NCI-H2227 treated with DMSO at 0.1 percent for 48 hours (cell line): ENCODE data around the gene PLPPR2.
"Not testable (repeated sequence)": the region's sequence is repeated elsewhere in the genome, so short reads cannot be mapped to it uniquely, and the experiment has no call there.

Source experiments
- DNase-seq: peaks from one replicate; lab custom pipeline; 2025; lab: John Stamatoyannopoulos, UW

Gene PLPPR2

DNA sequence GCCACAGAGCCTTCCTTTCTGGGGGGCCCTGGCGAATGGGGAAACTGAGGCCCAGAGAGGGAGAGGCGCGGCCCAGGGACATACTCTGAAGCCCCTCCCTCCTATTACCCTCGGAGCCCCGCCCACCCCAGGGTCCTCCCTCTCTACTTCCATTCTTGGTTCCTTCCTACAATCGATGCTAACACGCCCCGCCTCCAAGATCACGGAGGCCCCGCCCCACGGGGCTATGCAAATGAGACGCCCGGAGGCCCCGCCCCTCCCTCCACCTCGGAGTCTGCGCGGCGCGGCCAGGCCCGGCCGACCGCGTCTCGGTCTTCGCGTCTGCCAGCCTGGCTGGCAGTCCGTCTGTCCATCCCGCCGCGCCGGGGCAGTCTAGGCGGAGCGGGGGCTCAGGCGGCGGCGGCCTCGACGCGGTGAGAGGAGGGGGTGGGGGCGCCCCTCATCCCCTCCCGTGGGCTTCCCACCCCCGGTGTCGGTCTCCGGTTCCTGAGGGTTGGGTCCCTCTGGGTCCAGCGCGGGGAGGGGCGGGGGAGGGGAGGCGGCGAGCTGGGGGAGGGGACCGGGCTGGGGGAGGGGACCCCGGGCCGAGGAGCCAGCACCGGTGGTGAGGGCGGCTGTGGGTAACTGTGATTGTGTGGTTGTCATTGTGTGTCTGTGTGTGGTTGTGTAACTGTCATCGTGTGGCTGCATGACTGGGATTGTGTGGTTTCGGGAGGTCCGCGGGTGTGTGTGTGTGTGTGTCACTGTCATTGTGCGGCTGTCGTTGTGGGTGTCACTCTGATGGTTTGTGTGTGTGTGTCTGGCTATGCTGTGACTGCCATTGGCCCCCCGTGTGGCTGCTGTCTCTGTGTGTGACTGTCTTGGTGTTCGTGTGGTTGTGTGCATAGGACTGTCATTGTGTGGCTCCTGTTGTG is at the start of gene PLPPR2:
TSS of gene PLPPR2 (plus strand) at position 273 of the 914 bp plus-strand sequence. CDS start 2,242 bp downstream, outside the sequence.
- peak; percentile 41 for DNase-seq

DNA sequence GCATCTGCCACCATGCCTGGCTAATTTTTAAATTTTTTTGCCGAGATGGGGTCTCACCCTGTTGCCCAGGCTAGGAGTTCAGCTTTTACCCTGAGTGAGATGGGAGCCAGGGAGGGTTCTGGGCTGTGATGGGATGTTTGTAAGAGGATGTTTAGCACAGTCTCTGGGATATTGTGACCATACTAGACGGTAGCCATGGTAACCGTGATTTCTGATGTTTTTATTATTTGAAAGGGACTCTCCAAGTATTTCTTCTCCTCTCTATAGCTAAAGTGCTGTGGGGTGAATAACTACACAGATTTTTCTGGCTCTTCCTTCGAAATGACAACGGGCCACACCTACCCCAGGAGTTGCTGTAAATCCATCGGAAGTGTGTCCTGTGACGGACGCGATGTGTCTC is 48.9 kb upstream of the PLPPR2 start:
- no peak for DNase-seq

DNA sequence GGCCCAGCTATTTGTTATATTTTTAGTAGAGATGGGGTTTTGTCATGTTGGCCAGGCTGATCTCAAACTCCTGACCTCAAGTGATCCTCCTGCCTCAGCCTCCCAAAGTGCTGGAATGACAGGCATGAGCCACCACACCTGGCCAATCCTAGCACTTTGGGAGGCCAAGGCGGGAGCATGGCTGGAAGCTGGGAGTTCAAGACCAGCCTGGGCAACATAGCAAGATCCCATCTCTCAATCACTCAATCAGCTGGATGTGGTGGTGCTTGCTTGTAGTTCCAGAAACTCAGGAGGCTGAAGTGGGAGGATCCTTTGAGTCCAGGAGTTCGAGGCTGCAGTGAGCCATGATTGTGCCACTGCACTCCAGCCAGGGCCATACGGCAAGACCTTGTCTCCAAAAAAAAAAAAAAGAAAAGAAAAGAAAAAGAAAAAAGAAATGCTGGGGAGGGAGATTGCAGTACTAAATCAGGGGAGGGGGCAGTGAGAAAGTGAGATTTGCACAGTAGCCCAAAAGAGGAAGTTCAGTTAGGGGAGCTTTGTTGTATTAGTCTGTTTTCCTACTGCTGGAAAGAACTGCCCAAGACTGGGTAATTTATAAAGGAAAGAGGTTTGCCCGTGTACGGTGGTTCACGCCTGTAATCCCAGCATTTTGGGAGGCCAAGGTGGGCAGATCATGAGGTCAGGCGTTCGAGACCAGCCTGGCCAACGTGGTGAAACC is 34.8 kb upstream of the PLPPR2 start:
- DNase-seq: not testable (repeated sequence)

- DNase-seq: no peak
Measured at GRCh38 chr19:11321191-11322126, 33.8 kb upstream of the PLPPR2 start.

GRCh38 chr19:11322269-11323024 is 32.8 kb upstream of the PLPPR2 start:
- no peak for DNase-seq

DNA sequence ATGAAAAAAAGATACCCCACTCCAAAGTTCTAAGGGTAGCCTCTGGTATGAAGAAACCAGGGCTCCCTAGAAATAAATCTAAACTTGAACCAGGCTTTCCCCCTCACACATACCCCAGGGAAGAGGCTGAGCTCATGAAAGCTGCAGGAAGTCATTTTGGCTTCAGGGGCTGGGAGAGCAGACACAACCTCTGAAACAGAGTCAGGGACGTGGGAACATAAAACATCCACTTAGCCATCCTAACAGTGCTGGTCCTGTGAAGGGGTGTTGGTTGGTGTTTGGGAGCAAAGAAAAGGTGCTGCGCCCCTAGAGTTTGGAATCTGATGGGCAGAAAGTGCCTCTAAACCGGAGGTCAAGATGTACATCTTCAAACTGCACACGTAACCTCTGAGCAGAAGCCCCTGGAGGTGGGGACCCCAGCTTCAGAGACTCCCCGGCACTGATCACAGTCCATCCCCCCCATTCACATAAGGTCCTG is 31.6 kb upstream of the PLPPR2 start:
- no peak for DNase-seq

- no peak for DNase-seq
Measured at GRCh38 chr19:11324079-11324661, 31.1 kb upstream of the PLPPR2 start.

DNA sequence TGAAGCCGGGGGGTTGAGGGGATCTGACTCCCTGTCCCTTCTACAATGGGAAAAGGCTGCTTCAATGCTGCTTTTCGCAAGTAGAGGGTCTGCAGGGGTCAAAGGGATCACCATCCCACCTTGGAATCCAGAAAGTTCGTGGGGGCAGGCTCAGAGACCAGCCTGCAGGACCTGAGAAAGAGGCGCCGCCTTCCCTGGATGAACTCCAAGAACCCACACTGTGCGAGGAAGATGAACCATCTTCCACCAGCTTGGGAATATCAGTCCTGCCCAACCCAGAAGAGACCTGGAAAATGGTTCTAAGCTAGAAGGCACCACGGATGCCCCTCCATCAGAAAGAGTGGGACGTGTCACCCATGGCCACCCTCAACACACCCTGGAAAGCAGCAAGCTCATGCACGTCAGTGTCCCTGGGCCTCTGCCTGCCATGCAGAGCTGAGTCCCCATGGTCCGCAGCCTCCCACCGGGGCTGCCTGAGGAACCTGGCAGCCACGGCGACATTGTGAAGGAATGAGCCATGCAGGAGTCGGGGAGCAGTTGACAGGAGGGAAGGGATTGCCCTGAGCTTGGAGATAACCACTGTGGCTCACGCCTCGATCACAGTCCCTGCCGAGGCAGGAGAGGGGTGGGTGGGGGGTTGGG is 30.4 kb upstream of the PLPPR2 start:
- no peak for DNase-seq

GRCh38 chr19:11325544-11325943 is 29.7 kb upstream of the PLPPR2 start:
- DNase-seq: no peak

DNA sequence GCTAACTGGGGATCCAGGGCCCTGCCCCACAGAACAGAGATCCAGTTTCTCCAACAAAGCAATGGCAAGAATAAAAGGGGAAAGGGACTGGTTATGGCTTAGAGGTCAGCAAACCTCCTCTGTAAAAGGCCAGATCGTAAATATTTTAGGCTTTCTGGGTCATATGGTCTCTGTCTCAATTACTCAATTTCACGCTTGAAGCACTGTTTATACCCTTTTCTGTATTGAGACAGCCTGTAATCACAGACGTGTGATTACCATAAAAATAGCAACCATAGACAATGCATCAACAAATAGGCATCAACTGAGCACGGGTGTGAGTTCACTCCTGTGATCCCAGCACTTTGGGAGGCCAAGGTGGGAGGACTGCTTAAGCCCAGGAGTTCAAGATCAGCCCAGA is 25.1 kb upstream of the PLPPR2 start:
- DNase-seq: no peak

GRCh38 chr19:11331502-11331901 is 23.7 kb upstream of the PLPPR2 start:
- DNase-seq: no peak

DNA sequence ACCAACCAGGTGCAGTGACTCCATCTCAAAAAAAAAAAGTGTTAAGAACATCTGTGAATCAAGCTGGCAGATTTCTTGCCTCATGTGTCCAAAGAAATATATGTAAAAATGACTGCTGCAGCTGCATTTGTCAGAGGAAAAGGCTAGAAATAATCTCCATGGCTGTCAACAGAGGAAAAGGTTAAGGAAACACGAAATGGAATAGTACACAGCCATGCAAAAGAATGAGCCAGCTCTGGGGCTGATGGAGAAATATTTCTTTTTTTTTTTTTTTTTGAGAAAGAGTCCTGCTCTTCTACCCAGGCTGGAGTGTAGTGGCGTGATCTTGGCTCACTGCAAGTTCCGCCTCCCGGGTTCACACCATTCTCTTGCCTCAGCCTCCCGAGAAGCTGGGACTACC is 22.4 kb upstream of the PLPPR2 start:
- DNase-seq: no peak

DNA sequence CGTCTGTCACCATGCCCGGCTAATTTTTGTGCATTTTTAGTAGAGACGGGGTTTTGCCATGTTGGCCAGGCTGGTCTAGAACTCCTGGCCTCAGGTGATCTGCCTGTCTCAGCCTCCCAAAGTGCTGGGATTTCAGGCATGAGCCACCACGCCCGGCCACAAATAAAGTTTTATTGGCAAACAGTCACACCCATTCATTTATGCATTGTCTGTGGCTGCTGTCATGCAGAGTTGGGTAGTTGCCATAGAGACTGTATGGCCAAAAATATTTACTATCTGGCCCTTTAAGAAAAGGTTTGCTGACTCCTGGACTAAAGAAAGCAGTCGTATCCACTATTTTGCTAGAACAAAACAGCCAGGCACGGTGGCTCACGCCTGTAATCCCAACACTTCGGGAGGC is 21.4 kb upstream of the PLPPR2 start:
- DNase-seq: not testable (repeated sequence)

DNA sequence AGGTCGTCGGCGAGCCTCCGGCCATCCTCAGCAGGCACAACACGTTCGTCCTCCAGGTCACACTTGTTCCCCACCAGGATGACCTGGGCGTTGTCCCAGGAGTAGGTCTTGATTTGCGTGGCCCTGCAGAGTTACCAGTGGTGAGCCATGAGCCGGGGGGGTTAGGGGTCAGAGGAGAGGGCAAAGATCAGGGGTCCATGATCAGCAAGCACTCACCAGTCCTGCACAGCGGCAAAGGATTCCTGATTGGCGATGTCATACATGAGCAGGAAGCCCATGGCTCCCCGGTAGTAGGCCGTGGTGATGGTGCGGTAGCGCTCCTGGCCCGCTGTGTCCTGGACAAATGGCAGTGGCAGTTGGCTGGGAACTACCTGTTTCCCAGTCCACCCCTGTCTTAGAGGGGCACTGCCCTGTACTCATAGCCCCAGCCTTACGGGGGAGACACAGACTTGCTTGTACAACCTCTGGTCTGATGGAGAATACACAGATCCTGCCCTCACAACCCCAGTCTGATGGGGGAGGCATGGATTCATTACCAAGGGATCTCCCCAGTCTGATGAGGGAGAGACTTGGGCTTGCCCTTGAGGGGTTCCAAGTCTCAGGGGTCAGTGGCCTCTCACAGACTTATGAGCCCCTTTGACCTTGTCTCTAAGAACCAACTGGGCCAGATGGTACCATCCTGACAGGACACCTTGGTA is 19.6 kb upstream of the PLPPR2 start:
- no peak for DNase-seq

DNA sequence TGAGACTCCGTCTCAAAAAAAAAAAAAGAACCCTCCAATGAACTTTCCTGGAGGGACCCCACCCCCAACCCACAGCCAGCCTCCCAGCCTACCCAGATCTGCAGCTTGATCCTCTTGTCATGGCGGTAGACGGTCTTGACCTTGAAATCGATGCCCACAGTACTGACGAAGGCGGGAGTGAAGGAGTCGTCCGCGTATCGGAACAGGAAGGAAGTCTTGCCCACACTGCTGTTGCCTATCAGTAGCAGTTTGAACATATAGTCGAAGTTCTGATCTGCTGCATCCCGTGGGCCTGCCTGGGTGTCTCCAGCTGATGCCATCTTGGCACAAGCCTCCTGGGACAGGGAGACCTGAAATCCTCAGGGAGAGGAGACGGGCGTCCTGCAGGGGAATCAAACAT is 18.2 kb upstream of the PLPPR2 start:
- DNase-seq: no peak

DNA sequence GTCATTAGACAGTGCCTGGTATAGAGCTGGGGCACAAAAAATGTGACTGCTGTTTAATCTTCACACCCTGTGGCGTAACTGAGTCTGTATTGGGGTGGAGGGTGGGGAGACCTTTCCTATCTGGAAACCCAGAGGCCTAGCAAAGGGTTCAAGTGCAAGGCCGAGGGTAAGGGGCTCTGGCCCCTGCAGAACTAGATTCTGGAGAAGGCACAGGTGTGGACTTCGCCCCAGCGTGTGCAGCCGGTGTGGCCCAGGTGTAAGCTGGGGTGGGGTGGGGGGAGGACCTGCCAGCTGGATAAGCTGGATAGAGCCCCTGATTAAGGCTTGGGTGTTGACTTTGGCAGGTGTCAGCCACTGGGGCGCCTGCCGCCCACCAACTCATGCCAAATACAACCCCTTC is 17.1 kb upstream of the PLPPR2 start:
- DNase-seq: no peak

DNA sequence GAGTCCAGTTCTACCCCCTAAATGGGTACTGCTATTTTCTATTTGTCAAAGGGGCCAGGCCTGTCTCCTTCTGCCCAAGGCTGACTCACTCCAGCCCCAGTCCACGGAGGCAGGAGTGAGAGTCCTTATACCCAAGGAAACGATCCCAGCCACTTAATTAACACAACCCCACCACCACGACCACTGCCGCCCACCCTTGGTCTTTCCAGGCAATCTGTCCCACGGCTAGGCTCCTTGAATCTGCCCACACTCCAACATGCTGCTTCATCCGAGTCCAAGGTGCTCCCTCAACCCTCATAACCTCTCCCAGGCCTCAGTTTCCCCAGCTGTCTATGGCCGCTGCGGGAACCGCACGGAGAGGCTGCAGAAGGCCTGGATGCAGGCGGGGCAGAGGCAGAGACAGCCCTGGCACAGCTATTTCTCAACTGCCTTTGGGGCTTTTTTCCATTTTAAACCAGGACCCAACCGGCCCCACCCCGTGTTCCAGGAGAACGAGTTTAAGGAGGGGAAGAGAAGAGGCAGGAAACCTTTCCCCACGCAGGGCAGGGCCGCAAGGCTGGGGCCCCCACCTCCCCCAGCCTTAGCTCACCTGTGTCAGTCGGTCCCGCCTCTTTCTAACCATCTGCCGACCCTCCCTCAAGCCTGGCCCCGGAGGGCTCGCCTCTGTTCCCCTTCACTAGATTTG is 16.5 kb upstream of the PLPPR2 start:
- DNase-seq: no peak

GRCh38 chr19:11339254-11340098 is 15.8 kb upstream of the PLPPR2 start, which contains the start of gene RAB3D:
Gene RAB3D, minus strand, starts transcription at chr19:11339657. Its CDS starts 2,258 bp downstream, at chr19:11337399.
- DNase-seq: peak; percentile 82
